AG09319 (cell line): ENCODE data around the gene AARS1.
"Not testable (repeated sequence)": the region's sequence is repeated elsewhere in the genome, so short reads cannot be mapped to it uniquely, and the experiment has no call there.

Experiments
- DNase-seq: peaks from one replicate; pipeline ENCODE4 v3.0.0-alpha.2; 2010; ENCODE audit warnings: low read depth; ENCODE audit errors: extremely low read depth
- TF ChIP-seq, protein P1 (sequence below): IDR thresholded peaks from 2 replicates; pipeline ENCODE4 v1.5.1; 2011; ENCODE audit warnings: low read depth, mild to moderate bottlenecking, inconsistent platforms, low read length, moderate library complexity

The AARS1 gene

DNA sequence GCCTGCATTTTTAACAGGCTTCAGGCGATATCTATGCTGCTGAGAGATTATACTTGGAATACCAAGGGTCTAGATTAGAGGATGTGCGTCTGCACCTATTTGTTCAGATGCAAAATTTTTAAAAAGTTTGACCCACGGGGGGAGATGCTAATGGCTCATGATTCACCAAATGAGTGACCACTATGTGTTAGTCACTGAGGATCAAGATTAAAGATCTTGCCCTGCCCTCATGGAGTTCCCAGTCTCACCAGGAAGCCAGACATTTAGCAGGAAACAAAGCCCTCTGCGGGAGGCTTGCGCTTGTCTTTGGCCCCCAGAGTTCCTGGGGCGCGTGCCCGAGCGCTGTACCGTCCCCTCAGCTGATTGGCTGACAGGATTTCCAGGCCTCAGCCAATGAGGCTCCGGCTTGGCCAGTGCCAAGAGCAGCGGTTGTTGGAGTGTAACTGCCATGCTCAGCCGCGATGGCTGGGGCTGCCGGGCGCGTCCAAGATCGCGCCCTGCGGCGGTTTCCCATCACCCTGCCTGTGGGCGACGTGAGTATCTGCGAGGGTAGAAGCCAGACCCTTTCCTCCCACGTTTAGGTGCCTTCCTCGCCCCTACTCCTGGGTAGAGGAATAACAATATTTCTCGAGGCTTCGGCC is 5.2 kb upstream of the AARS1 start:
- DNase-seq, result no peak
- TF ChIP-seq, protein P1, sequence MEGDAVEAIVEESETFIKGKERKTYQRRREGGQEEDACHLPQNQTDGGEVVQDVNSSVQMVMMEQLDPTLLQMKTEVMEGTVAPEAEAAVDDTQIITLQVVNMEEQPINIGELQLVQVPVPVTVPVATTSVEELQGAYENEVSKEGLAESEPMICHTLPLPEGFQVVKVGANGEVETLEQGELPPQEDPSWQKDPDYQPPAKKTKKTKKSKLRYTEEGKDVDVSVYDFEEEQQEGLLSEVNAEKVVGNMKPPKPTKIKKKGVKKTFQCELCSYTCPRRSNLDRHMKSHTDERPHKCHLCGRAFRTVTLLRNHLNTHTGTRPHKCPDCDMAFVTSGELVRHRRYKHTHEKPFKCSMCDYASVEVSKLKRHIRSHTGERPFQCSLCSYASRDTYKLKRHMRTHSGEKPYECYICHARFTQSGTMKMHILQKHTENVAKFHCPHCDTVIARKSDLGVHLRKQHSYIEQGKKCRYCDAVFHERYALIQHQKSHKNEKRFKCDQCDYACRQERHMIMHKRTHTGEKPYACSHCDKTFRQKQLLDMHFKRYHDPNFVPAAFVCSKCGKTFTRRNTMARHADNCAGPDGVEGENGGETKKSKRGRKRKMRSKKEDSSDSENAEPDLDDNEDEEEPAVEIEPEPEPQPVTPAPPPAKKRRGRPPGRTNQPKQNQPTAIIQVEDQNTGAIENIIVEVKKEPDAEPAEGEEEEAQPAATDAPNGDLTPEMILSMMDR, result no peak

DNA sequence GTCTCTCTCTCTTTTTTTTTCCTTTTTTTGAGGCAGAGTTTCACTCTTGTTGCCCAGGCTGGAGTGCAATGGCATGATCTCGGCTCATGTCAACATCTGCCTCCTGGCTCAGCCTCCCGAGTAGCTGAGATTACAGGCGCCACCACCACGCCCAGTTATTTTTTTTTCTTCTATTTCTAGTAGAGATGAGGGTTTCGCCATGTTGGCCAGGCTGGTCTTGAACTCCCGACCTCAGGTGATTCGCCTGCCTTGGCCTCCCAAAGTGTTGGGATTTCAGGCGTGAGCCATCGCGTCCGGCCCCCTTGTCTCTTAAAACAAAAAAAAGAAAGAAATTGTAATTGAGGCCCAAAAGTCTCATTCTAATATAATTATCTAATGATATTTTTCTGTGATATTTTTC is 2.8 kb upstream of the AARS1 start:
- not testable (repeated sequence) for DNase-seq

DNA sequence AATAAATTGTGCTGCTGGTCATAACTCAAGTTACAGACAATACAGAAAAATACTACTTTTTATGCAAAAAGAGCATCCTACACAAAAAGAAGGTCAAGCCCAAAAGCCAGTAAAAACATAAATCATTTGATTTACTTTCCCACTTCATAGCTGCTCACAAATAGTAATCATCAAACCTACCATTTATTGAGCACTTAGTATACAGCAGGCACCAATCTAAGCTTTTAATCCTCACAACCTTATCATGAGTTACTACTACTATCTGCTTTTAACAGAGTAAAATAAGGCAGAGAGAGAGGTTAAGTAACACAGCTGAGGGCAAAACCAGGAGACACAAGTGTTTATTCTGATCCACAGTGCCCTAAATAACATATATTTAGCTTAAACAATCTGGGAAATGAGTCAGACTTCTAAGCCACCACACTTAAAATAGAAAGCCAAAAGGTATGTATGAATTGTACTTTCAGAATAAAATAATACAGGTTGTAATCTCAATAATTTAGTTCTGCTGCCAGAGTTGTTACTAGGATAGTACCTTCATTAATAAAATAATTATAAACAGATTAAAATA is 1.7 kb upstream of the AARS1 start:
- TF ChIP-seq, protein P1, result no peak
- no peak for DNase-seq

DNA sequence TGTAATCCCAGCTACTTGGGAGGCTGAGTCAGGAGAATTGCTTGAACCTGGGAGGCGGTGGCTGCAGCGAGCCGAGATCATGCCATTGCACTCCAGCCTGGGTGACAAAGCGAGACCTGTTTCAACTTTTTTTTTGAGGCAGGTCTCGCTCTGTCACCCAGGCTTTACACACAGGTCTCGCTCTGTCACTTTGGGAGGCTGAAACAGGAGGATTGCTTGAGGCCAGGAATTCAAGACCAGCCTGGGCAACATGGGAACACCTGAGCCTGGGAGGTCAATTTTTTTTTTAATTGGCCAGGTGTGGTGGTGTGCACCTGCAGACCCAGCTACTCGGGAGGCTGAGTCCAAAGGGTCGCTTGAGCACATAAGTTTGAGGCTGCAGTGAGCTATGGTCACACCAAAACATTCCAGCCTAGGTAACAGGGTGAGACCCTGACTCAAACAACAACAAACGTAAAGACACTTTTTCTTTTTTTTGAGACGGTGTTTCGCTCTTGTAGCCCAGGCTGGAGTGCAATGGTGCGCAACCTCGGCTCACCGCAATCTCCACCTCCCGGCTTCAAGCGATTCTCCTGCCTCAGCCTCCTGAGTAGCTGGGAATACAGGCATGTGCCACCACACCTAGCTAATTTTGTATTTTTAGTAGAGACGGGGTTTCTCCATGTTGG is 1.9 kb downstream of the AARS1 start:
- not testable (repeated sequence) for DNase-seq

DNA sequence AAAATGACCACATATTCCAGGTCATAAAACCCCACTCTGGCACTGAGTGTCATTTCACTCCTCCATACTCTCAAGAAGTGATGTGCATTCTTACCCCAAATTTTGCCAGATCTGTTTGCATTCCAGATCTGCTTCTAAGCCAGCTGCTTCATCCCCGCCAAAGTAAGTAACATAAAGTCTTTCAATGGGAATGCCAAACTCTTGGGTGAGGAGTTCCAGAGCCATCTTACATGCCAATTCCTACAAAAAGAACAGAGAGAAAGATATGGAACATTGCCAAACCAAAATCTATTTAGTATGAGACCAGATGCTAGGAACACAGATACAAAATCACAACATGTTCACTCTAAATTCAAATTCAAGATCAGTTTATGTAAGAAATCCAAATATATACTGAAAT is 12.9 kb downstream of the AARS1 start:
- no peak for DNase-seq
- TF ChIP-seq, protein P1, result no peak

DNA sequence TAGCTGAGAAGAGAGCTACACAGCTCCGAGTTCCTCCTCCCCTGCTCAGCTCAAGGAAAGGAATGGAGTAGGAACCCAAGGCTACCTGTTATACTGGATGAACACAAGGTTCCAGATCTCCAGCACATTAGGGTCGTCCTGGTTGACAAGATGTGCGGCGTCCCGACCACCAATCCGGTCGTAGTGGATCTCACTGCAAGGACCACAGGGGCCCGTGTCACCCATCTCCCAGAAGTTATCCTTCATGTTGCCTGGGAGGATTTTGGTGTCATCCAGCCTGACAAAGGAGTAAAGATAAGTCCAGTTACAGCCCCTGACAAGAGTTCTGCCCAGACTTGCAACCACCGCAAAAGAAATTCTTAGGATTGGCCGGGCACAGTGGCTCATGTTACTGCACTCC is 17.6 kb downstream of the AARS1 start:
- TF ChIP-seq, protein P1, result no peak
- no peak for DNase-seq

DNA sequence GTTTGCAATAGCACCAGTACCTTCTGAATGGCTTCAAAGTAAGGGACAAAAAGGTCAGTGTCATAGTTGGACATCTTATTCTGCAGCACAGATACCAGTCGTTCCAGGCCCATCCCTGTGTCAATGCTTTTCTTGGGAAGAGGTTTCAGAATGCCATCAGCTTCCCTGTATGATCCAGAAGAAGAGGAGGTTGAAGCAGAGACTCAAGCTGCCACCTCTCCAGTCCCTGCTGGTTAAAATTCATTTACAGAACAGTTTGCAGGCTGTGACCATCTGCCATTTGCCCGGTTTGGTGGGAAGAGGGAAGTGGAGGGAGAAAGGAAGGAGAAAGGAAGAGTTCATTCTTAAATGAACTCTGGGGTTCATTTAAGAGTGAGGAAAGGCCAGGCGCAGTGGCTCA is 19.1 kb downstream of the AARS1 start:
- no peak for DNase-seq
- TF ChIP-seq, protein P1, result no peak

DNA sequence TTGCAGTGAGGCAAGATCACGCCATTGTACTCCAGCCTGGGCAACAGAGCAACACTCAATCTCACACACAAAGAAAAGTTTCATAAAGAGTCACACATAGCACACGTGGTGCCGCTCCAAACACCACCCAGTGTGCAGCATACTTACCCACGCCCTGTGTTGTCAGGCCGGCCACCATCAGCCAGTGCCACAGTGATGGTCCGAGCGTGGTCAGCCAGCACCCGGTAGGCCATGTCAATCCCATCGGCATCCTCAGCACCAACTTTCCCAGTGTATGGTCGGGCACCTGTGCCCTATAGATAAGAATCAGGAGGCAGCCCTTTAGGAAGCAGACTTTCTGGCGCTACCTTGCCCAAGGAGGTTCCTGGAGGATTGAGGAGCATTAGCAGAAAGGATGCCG is 19.8 kb downstream of the AARS1 start:
- TF ChIP-seq, protein P1, result no peak
- no peak for DNase-seq

DNA sequence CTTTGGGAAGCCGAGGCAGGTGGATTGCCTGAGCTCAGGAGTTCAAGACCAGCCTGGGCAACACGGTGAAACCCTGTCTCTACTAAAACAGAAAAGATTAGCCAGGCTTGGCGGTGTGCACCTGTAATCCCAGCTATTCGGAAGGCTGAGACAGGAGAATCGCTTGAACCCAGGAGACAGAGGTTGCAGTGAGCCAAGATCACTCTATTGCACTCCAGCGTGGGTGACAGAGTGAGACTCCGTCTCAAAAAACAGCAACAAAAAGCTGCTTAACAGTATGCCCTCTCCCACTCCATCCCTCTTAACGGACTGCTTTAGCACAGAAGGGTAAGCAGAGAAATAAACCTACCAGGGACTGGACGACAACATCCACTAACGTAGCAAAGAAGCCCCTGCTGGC is 21.4 kb downstream of the AARS1 start:
- DNase-seq, result not testable (repeated sequence)
